HG03342 (cell line): ENCODE measurements around the gene ADARB2.

Experiments
- ATAC-seq: cut with Tn5 transposase; IDR thresholded peaks from one replicate; pipeline ENCODE4 v1.9.1; 2021; ENCODE audit warnings: mild to moderate bottlenecking, moderate library complexity; ENCODE audit not compliant: unreplicated experiment

ADARB2 gene

GRCh38 chr10:1380088-1380671 lies 357.1 kb downstream of the ADARB2 start:
- no peak for ATAC-seq

GRCh38 chr10:1379601-1380000 lies 357.7 kb downstream of the ADARB2 start:
- ATAC-seq, result no peak

- no peak for ATAC-seq
Observed at GRCh38 chr10:1378473-1378872, 358.9 kb downstream of the ADARB2 start.

- ATAC-seq, result no peak
Observed at GRCh38 chr10:1377740-1378397, 359.5 kb downstream of the ADARB2 start.

GRCh38 chr10:1377231-1377630 lies 360.1 kb downstream of the ADARB2 start:
- ATAC-seq, result no peak

- ATAC-seq, result no peak
Observed at GRCh38 chr10:1376384-1376945, 360.9 kb downstream of the ADARB2 start.

GRCh38 chr10:1375346-1376170 lies 361.8 kb downstream of the ADARB2 start:
- no peak for ATAC-seq

GRCh38 chr10:1374511-1375345 lies 362.6 kb downstream of the ADARB2 start:
- ATAC-seq, result no peak

- ATAC-seq, result no peak
Observed at GRCh38 chr10:1373287-1373686, 364.0 kb downstream of the ADARB2 start.

- no peak for ATAC-seq
Observed at GRCh38 chr10:1372212-1372611, 365.1 kb downstream of the ADARB2 start.

- no peak for ATAC-seq
Observed at GRCh38 chr10:1370298-1370697, 367.0 kb downstream of the ADARB2 start.

- ATAC-seq, result no peak
Observed at GRCh38 chr10:1369665-1370064, 367.7 kb downstream of the ADARB2 start.

- no peak for ATAC-seq
Observed at GRCh38 chr10:1369197-1369596, 368.1 kb downstream of the ADARB2 start.

- no peak for ATAC-seq
Observed at GRCh38 chr10:1368842-1369171, 368.5 kb downstream of the ADARB2 start.

- ATAC-seq, result no peak
Observed at GRCh38 chr10:1367938-1368841, 369.1 kb downstream of the ADARB2 start.

- ATAC-seq, result no peak
Observed at GRCh38 chr10:1366811-1367425, 370.4 kb downstream of the ADARB2 start.

GRCh38 chr10:1366322-1366691 lies 371.0 kb downstream of the ADARB2 start:
- ATAC-seq, result no peak

GRCh38 chr10:1365540-1366321 lies 371.6 kb downstream of the ADARB2 start:
- ATAC-seq, result no peak
